GM12892 (cell line): Measurements from ENCODE around the gene FOXD3.

Source experiments
- POLR2A ChIP-seq: IDR thresholded peaks from 2 replicates; pipeline ENCODE4 v1.6.1; 2011; ENCODE audit warnings: low read depth, low read length, control low read depth
- POLR2AphosphoS5 ChIP-seq: IDR thresholded peaks from 2 replicates; pipeline ENCODE4 v1.6.1; 2011; ENCODE audit warnings: low read depth, low read length, control low read depth
- TAF1 ChIP-seq: IDR thresholded peaks from 2 replicates; pipeline ENCODE4 v1.6.1; 2011; ENCODE audit warnings: low read depth, mild to moderate bottlenecking, control low read depth, low read length, borderline replicate concordance

DNA sequence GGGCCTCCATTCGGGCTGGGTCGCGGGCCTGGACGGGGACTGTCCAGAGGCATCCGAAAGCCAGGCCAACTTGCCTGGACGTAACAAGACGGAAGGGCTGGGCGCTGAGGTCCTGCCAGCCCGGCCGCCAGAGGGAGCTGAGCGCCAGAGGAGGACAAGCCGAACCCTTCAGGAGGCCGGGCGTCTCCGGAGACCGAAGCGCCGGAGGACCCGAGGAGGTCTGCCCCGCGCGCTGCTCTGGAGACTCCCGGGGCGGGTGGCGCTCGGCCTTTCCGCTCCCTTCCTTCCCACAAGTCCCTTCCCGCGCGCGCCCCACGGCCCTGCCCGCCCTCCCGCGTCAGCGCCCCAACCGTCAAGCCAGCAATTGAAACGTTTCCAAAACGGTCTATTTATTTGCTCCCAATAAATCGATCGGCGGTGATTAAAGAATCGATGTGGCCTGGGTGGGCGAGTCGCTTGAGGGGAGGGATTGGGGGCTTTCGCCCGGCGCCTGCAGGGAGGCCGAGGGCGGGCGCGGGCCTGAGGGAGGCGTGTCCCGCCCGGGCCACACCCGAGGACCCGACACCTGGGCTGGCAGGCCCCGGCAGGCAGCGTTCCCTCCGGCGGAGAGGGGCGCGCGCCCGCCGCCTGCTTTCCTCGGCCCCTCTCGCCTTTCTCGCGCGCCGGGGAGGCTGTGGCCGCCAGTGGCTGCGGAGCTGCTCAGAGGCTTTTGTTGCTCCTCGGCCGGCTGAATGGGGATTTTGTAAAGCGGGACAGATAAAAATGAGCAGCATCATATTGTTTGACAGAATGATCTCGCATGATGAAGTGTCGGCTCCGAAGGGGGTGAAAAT lies 5.2 kb upstream of the FOXD3 start:
- no peak for TF ChIP-seq POLR2A
- no peak for TF ChIP-seq POLR2AphosphoS5
- no peak for TF ChIP-seq TAF1
